HepG2 (cell line): ENCODE results near the gene ZNF445. TPM values are rescaled to one million over a fixed set of nuclear protein-coding genes. Genes with fewer than 3 reads are reported as not detected.

ENCODE experiments used
- ATAC-seq: fragments of 200-7000 bp; cut with Tn5 transposase; 3 replicates; pipeline ENCODE4 v1.9.1; 2020; ENCODE audit warnings: mild to moderate bottlenecking, moderate library complexity
- BruUV-seq: library from RNA; stranded (reverse); fragments of 400-500 nt; replicated peaks from 2 replicates; lab custom pipeline; 2021; lab: Mats Ljungman, UMichigan
- CTCF ChIA-PET: fragments of 300-600 bp; formaldehyde crosslinking; extraction: SDS; loops from one replicate; lab custom pipeline; 2021; ENCODE audit warnings: low total read pairs, inconsistent platforms, low intra/inter-chr PET ratio; lab: Yijun Ruan, JAX
- POLR2A ChIA-PET: fragments of 350-600 bp; sonication (Branson Sonifier 250); formaldehyde crosslinking; loops from one replicate; lab custom pipeline; 2020; ENCODE audit warnings: antibody characterized with exemption, inconsistent platforms; lab: Yijun Ruan, JAX
- DNase-seq: peaks from one replicate; pipeline ENCODE4 v3.0.0-alpha.2; 2015; ENCODE audit warnings: low spot score
- FAIRE-seq: peaks from 3 replicates; lab custom pipeline; 2011; peaks lifted over from hg19 to GRCh38; lab: Jason Lieb, UNC
- H2AFZ ChIP-seq: one replicate; pipeline ENCODE4 v1.6.1; 2011; ENCODE audit warnings: low read length, inconsistent platforms
- H3K27ac ChIP-seq: fragments of 300-600 bp; 3 replicates; pipeline ENCODE4 v1.8.0; 2011; ENCODE audit warnings: mixed run types, mild to moderate bottlenecking, mixed read lengths, low read length, inconsistent platforms; ENCODE audit not compliant: insufficient read depth; ENCODE audit errors: extremely low read length
- H3K27me3 ChIP-seq, 2 experiments: fragments of 200-600 bp in 1 of 2; 2 replicates in 1 of 2; 3 replicates in 1 of 2; pipeline versions ENCODE4 v1.6.0 to v1.8.0; 2011; ENCODE audit warnings: low read length in 2 of 2, mild to moderate bottlenecking in 2 of 2, moderate library complexity in 2 of 2, inconsistent platforms in 1 of 2; ENCODE audit not compliant: insufficient read depth in 2 of 2, control insufficient read depth in 1 of 2
- H3K36me3 ChIP-seq, 2 experiments: fragments of 200-600 bp in 1 of 2; replicated peaks in 1 of 2; 2 replicates in 1 of 2; 3 replicates in 1 of 2; pipeline versions ENCODE4 v1.5.1 to v1.8.0; 2011; ENCODE audit warnings: low read length in 2 of 2, inconsistent platforms in 1 of 2; ENCODE audit not compliant: insufficient read depth in 2 of 2, control insufficient read depth in 1 of 2
- H3K4me1 ChIP-seq: 2 replicates; pipeline ENCODE4 v1.5.1; 2012; ENCODE audit warnings: low read length, inconsistent platforms; ENCODE audit not compliant: insufficient read depth
- H3K4me2 ChIP-seq: 2 replicates; pipeline ENCODE4 v1.6.0; 2011; ENCODE audit warnings: low read depth, low read length, inconsistent platforms
- H3K4me3 ChIP-seq, 3 experiments: fragments of 200-600 bp in 1 of 3; sonication (generic), shearing (Covaris generic) in 1 of 3; replicated peaks in 1 of 3; 2 replicates each; pipeline ENCODE4 v1.5.1; 2011 to 2016; ENCODE audit warnings: low read length in 3 of 3, inconsistent platforms in 2 of 3, low read depth in 2 of 3, mild to moderate bottlenecking in 2 of 3, control low read depth in 1 of 3, mixed read lengths in 1 of 3; ENCODE audit not compliant: insufficient read depth in 1 of 3
- H3K79me2 ChIP-seq: one replicate; pipeline ENCODE4 v1.6.1; 2011; ENCODE audit warnings: low read length, inconsistent platforms; ENCODE audit not compliant: insufficient read depth
- H3K9ac ChIP-seq: 2 replicates; pipeline ENCODE4 v1.6.0; 2011; ENCODE audit warnings: mild to moderate bottlenecking, low read depth, low read length, inconsistent platforms; ENCODE audit not compliant: insufficient read depth
- H3K9me3 ChIP-seq: 2 replicates; pipeline ENCODE4 v1.5.1; 2012; ENCODE audit warnings: mild to moderate bottlenecking, low read length
- H4K20me1 ChIP-seq: 2 replicates; pipeline ENCODE4 v1.6.0; 2011; ENCODE audit warnings: inconsistent platforms, mild to moderate bottlenecking, low read length, moderate library complexity; ENCODE audit not compliant: insufficient read depth
- ATAD3A ChIP-seq: sonication (generic); formaldehyde crosslinking; IDR thresholded peaks from 2 replicates; pipeline ENCODE4 v1.4.0; 2020; ENCODE audit warnings: missing genetic modification reagents
- GATAD1 ChIP-seq: IDR thresholded peaks from 2 replicates; pipeline ENCODE4 v1.6.1; 2016; ENCODE audit warnings: missing genetic modification reagents, missing compliant biosample characterization
- NR2F1 ChIP-seq, 2 experiments: fragments of 450-650 bp in 1 of 2; formaldehyde crosslinking in 1 of 2; IDR thresholded peaks; 2 replicates each; pipeline versions ENCODE4 v1.5.0 to v1.6.1; 2016 to 2020; ENCODE audit warnings: mild to moderate bottlenecking in 1 of 2, missing compliant biosample characterization in 1 of 2, missing genetic modification reagents in 1 of 2, moderate library complexity in 1 of 2
- ZNF124 ChIP-seq: sonication (generic); formaldehyde crosslinking; IDR thresholded peaks from 2 replicates; pipeline ENCODE4 v1.4.0; 2020; ENCODE audit warnings: missing genetic modification reagents
- ZNF160 ChIP-seq: sonication (generic); formaldehyde crosslinking; IDR thresholded peaks from 2 replicates; pipeline ENCODE4 v1.8.0; 2022; ENCODE audit warnings: mild to moderate bottlenecking, inconsistent platforms, missing genetic modification reagents
- ZNF274 ChIP-seq: sonication (generic); formaldehyde crosslinking; IDR thresholded peaks from 2 replicates; pipeline ENCODE4 v1.5.1; 2020; ENCODE audit warnings: mild to moderate bottlenecking, missing genetic modification reagents
- ZNF549 ChIP-seq: sonication (generic); formaldehyde crosslinking; IDR thresholded peaks from 2 replicates; pipeline ENCODE4 v1.5.0; 2020; ENCODE audit warnings: missing genetic modification reagents
- ZNF839 ChIP-seq: sonication (generic); formaldehyde crosslinking; IDR thresholded peaks from 2 replicates; pipeline ENCODE4 v1.4.0; 2020; ENCODE audit warnings: missing genetic modification reagents, mild to moderate bottlenecking, borderline replicate concordance
- WGBS: methylation state at CpG from one replicate; pipeline ENCODE4 v1.1.6; 2017; ENCODE audit warnings: low lambda C conversion rate; 5-methylcytosine and 5-hydroxymethylcytosine counted together
- in situ Hi-C: cut with HindIII; loops from 2 replicates; pipeline ENCODE4 v1.10.0; 2017; ENCODE audit warnings: low pct_unique_long_range_greater_than_20kb; ENCODE audit not compliant: extremely low pct_ligation_motif_present
- intact Hi-C: fragments of 100-400 bp; cut with micrococcal nuclease; formaldehyde crosslinking; loops from one replicate; pipeline ENCODE4 v1.10.0; 2022; ENCODE audit not compliant: unreplicated experiment
- polyA plus RNA-seq, 8 experiments: library from polyadenylated mRNA; depleted of rRNA in 3 of 8; stranded (reverse) in 7 of 8; unstranded in 1 of 8; fragments of >200 nt; fragmentation: Illumina TruSeq in 4 of 8; extraction: Trizol in 4 of 8; gene quantifications; 2 replicates each; pipeline versions ENCODE4 v1.2.1 to v1.2.3, GENCODE V29; 2011 to 2016; ENCODE audit warnings: low read depth in 4 of 8, missing spikeins in 1 of 8, mixed read lengths in 1 of 8; ENCODE audit not compliant: insufficient read depth in 1 of 8
- total RNA-seq, 5 experiments: library from RNA; depleted of rRNA; stranded (reverse); fragments of >200 nt; fragmentation: Illumina TruSeq; extraction: Trizol; gene quantifications; 2 replicates each; pipeline ENCODE4 v1.2.3, GENCODE V29; 2016; ENCODE audit warnings: low read depth in 1 of 5
- TF ChIP-seq, protein P1 (sequence below): sonication (generic); formaldehyde crosslinking; IDR thresholded peaks from 2 replicates; pipeline ENCODE4 v1.4.0; 2020; ENCODE audit warnings: missing genetic modification reagents
- TF ChIP-seq, protein P2 (sequence below): sonication (generic); formaldehyde crosslinking; IDR thresholded peaks from 2 replicates; pipeline ENCODE4 v1.5.0; 2020; ENCODE audit warnings: mild to moderate bottlenecking, missing genetic modification reagents, borderline replicate concordance

The ZNF445 gene
- total and polyA plus RNA-seq, 2 of the 13 experiments (the other 11 are each of a cell fraction or from before 2014, with no cell fraction given), result 4.4 to 10.3 TPM

DNA sequence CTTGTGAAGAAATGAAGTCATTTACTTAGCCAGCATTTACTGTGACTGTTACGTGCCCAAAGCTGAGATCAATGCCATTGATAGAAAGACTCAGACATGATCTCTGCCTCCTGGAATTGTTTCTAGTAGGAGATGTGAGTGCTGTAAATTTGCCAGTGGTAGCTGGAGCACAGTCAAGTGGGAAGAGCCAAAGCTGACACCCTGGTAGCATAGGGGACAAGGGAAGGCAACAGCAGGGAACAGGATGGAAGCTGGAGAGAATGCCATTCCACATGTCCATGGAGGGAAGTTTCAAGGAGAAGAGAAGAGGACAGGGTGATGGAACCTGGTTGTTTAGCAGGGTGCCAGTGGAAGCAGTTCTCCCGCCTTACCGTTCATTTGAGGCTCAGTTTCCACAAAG, 74.9 kb downstream of the ZNF445 start:
- peaks cover 12% of the 10 kb centered on the region for H3K4me1 ChIP-seq
- H3K79me2 ChIP-seq, result no peaks in the 10 kb centered on the region
- H2AFZ ChIP-seq, result no peak overlapping the region
- H4K20me1 ChIP-seq, result no peaks in the 10 kb centered on the region
- intact Hi-C loops, result no loop called here
- H3K9ac ChIP-seq, result no peak overlapping the region
- H3K36me3 ChIP-seq, result no peaks in the 10 kb centered on the region
- H3K27me3 ChIP-seq, result no peaks in the 10 kb centered on the region
- H3K27ac ChIP-seq, result no peak overlapping the region
- FAIRE-seq (no peak), ATAC-seq (no peak), DNase-seq (no peak)
- WGBS, result 99% methylated on average over 3 of the region's 3 CpGs
- H3K9me3 ChIP-seq, result no peaks in the 10 kb centered on the region
- CTCF ChIA-PET, result no interaction called here
- no peak overlapping the region for H3K4me2 ChIP-seq
- no TSS peak for BruUV-seq
- no peak overlapping the region for H3K4me3 ChIP-seq
- in situ Hi-C loops, result no loop called here
- POLR2A ChIA-PET, result no interaction called here
- TF ChIP-seq, protein P1, sequence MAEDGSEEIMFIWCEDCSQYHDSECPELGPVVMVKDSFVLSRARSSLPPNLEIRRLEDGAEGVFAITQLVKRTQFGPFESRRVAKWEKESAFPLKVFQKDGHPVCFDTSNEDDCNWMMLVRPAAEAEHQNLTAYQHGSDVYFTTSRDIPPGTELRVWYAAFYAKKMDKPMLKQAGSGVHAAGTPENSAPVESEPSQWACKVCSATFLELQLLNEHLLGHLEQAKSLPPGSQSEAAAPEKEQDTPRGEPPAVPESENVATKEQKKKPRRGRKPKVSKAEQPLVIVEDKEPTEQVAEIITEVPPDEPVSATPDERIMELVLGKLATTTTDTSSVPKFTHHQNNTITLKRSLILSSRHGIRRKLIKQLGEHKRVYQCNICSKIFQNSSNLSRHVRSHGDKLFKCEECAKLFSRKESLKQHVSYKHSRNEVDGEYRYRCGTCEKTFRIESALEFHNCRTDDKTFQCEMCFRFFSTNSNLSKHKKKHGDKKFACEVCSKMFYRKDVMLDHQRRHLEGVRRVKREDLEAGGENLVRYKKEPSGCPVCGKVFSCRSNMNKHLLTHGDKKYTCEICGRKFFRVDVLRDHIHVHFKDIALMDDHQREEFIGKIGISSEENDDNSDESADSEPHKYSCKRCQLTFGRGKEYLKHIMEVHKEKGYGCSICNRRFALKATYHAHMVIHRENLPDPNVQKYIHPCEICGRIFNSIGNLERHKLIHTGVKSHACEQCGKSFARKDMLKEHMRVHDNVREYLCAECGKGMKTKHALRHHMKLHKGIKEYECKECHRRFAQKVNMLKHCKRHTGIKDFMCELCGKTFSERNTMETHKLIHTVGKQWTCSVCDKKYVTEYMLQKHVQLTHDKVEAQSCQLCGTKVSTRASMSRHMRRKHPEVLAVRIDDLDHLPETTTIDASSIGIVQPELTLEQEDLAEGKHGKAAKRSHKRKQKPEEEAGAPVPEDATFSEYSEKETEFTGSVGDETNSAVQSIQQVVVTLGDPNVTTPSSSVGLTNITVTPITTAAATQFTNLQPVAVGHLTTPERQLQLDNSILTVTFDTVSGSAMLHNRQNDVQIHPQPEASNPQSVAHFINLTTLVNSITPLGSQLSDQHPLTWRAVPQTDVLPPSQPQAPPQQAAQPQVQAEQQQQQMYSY (CRISPR knock-in tag), result no peak
- TF ChIP-seq ZNF274 (CRISPR knock-in tag) (no peak), ZNF549 (CRISPR knock-in tag) (no peak), NR2F1 (CRISPR knock-in tag; IDR thresholded peaks at IDR 0.05) (no peak), GATAD1 (CRISPR knock-in tag) (no peak), ZNF160 (no peak), ZNF124 (CRISPR knock-in tag) (no peak), ZNF839 (CRISPR knock-in tag) (no peak), ATAD3A (CRISPR knock-in tag) (no peak)
- TF ChIP-seq, protein P2, sequence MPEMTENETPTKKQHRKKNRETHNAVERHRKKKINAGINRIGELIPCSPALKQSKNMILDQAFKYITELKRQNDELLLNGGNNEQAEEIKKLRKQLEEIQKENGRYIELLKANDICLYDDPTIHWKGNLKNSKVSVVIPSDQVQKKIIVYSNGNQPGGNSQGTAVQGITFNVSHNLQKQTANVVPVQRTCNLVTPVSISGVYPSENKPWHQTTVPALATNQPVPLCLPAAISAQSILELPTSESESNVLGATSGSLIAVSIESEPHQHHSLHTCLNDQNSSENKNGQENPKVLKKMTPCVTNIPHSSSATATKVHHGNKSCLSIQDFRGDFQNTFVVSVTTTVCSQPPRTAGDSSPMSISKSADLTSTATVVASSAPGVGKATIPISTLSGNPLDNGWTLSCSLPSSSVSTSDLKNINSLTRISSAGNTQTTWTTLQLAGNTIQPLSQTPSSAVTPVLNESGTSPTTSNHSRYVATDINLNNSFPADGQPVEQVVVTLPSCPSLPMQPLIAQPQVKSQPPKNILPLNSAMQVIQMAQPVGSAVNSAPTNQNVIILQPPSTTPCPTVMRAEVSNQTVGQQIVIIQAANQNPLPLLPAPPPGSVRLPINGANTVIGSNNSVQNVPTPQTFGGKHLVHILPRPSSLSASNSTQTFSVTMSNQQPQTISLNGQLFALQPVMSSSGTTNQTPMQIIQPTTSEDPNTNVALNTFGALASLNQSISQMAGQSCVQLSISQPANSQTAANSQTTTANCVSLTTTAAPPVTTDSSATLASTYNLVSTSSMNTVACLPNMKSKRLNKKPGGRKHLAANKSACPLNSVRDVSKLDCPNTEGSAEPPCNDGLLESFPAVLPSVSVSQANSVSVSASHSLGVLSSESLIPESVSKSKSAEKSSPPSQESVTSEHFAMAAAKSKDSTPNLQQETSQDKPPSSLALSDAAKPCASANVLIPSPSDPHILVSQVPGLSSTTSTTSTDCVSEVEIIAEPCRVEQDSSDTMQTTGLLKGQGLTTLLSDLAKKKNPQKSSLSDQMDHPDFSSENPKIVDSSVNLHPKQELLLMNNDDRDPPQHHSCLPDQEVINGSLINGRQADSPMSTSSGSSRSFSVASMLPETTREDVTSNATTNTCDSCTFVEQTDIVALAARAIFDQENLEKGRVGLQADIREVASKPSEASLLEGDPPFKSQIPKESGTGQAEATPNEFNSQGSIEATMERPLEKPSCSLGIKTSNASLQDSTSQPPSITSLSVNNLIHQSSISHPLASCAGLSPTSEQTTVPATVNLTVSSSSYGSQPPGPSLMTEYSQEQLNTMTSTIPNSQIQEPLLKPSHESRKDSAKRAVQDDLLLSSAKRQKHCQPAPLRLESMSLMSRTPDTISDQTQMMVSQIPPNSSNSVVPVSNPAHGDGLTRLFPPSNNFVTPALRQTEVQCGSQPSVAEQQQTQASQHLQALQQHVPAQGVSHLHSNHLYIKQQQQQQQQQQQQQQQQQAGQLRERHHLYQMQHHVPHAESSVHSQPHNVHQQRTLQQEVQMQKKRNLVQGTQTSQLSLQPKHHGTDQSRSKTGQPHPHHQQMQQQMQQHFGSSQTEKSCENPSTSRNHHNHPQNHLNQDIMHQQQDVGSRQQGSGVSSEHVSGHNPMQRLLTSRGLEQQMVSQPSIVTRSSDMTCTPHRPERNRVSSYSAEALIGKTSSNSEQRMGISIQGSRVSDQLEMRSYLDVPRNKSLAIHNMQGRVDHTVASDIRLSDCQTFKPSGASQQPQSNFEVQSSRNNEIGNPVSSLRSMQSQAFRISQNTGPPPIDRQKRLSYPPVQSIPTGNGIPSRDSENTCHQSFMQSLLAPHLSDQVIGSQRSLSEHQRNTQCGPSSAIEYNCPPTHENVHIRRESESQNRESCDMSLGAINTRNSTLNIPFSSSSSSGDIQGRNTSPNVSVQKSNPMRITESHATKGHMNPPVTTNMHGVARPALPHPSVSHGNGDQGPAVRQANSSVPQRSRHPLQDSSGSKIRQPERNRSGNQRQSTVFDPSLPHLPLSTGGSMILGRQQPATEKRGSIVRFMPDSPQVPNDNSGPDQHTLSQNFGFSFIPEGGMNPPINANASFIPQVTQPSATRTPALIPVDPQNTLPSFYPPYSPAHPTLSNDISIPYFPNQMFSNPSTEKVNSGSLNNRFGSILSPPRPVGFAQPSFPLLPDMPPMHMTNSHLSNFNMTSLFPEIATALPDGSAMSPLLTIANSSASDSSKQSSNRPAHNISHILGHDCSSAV, result no peak
